Type B pancreatic cell (in vitro differentiated cells): Measurements from ENCODE around the gene UBXN11. TPM values are rescaled to one million over a fixed set of nuclear protein-coding genes. Genes with fewer than 3 reads are reported as not detected.

ENCODE experiments used
- DNase-seq: peaks from one replicate; pipeline ENCODE4 v3.0.0; 2021; ENCODE audit warnings: mixed read lengths; ENCODE audit not compliant: unreplicated experiment; ENCODE audit errors: extremely low spot score
- H3K27ac Mint-ChIP-seq: 2 replicates; pipeline ENCODE4 v1.8.0; 2021; ENCODE audit warnings: mild to moderate bottlenecking, mixed read lengths
- H3K27me3 Mint-ChIP-seq: 2 replicates; pipeline ENCODE4 v1.8.0; 2021; ENCODE audit warnings: mixed read lengths
- H3K36me3 Mint-ChIP-seq: 2 replicates; pipeline ENCODE4 v1.8.0; 2021; ENCODE audit warnings: mixed read lengths
- H3K4me1 Mint-ChIP-seq: one replicate; pipeline ENCODE4 v1.8.0; 2021; ENCODE audit warnings: mixed read lengths; ENCODE audit not compliant: unreplicated experiment
- H3K4me3 Mint-ChIP-seq: 2 replicates; pipeline ENCODE4 v1.8.0; 2021; ENCODE audit warnings: mild to moderate bottlenecking, mixed read lengths
- H3K9me3 Mint-ChIP-seq: 2 replicates; pipeline ENCODE4 v1.8.0; 2021; ENCODE audit warnings: mixed read lengths
- CTCF ChIP-seq: fragments of 200-600 bp; sonication (generic); conservative IDR thresholded peaks from 2 replicates; pipeline ENCODE4 v1.5.0; 2021; ENCODE audit warnings: antibody characterized with exemption, mild to moderate bottlenecking
- total RNA-seq: library from RNA; stranded (reverse); gene quantifications from 2 replicates; pipeline ENCODE4 v1.2.1, GENCODE V29; 2021; ENCODE audit warnings: low replicate concordance

UBXN11 gene
- total RNA-seq, 1 donor from 2014 or later: 50.5 TPM

- peaks cover 5% of the 10 kb centered on the region for H3K27me3 Mint-ChIP-seq
- peak overlapping the region; percentile 80 for H3K4me3 Mint-ChIP-seq
- H3K4me1 Mint-ChIP-seq: peaks cover 21% of the 10 kb centered on the region
- no peaks in the 10 kb centered on the region for H3K9me3 Mint-ChIP-seq
- DNase-seq: no peak
- H3K36me3 Mint-ChIP-seq: no peaks in the 10 kb centered on the region
- peak overlapping the region; percentile 95 for H3K27ac Mint-ChIP-seq
- TF ChIP-seq CTCF: no peak
Observed at GRCh38 chr1:26352338-26352679, 45.9 kb upstream of the UBXN11 start.

GRCh38 chr1:26351590-26352337 is 45.3 kb upstream of the UBXN11 start:
- Mint-ChIP-seq H3K9me3 (no peaks in the 10 kb centered on the region), H3K27ac (peak overlapping the region; percentile 95), H3K36me3 (no peaks in the 10 kb centered on the region), H3K27me3 (peaks cover 3% of the 10 kb centered on the region), H3K4me1 (peaks cover 21% of the 10 kb centered on the region), H3K4me3 (peak overlapping the region; percentile 80)
- TF ChIP-seq CTCF: no peak
- no peak for DNase-seq

- Mint-ChIP-seq H3K4me3 (peak overlapping the region; percentile 80), H3K9me3 (no peaks in the 10 kb centered on the region), H3K36me3 (no peaks in the 10 kb centered on the region), H3K27ac (peak overlapping the region; percentile 95), H3K27me3 (peaks cover 2% of the 10 kb centered on the region), H3K4me1 (peaks cover 21% of the 10 kb centered on the region)
- no peak for TF ChIP-seq CTCF
- no peak for DNase-seq
Observed at GRCh38 chr1:26350701-26351589, 44.5 kb upstream of the UBXN11 start.

- DNase-seq: no peak
- Mint-ChIP-seq H3K27ac (peak overlapping the region; percentile 95), H3K27me3 (no peaks in the 10 kb centered on the region), H3K36me3 (no peaks in the 10 kb centered on the region), H3K4me1 (peaks cover 21% of the 10 kb centered on the region), H3K9me3 (no peaks in the 10 kb centered on the region), H3K4me3 (no peak overlapping the region)
- TF ChIP-seq CTCF: no peak
Observed at GRCh38 chr1:26350343-26350700, 43.9 kb upstream of the UBXN11 start.

- H3K9me3 Mint-ChIP-seq: no peaks in the 10 kb centered on the region
- DNase-seq: no peak
- peak overlapping the region; percentile 51 for H3K27ac Mint-ChIP-seq
- no peak overlapping the region for H3K4me3 Mint-ChIP-seq
- peaks cover 21% of the 10 kb centered on the region for H3K4me1 Mint-ChIP-seq
- TF ChIP-seq CTCF: no peak
- no peaks in the 10 kb centered on the region for H3K27me3 Mint-ChIP-seq
- no peaks in the 10 kb centered on the region for H3K36me3 Mint-ChIP-seq
Observed at GRCh38 chr1:26349877-26350244, 43.4 kb upstream of the UBXN11 start.
